Type B pancreatic cell (in vitro differentiated cells): ENCODE results near the gene NTRK2. TPM values are rescaled to one million over a fixed set of nuclear protein-coding genes. Genes with fewer than 3 reads are reported as not detected.

Source experiments
- DNase-seq: peaks from one replicate; pipeline ENCODE4 v3.0.0; 2021; ENCODE audit warnings: mixed read lengths; ENCODE audit not compliant: unreplicated experiment; ENCODE audit errors: extremely low spot score
- H3K27ac Mint-ChIP-seq: 2 replicates; pipeline ENCODE4 v1.8.0; 2021; ENCODE audit warnings: mild to moderate bottlenecking, mixed read lengths
- H3K27me3 Mint-ChIP-seq: 2 replicates; pipeline ENCODE4 v1.8.0; 2021; ENCODE audit warnings: mixed read lengths
- H3K36me3 Mint-ChIP-seq: 2 replicates; pipeline ENCODE4 v1.8.0; 2021; ENCODE audit warnings: mixed read lengths
- H3K4me1 Mint-ChIP-seq: one replicate; pipeline ENCODE4 v1.8.0; 2021; ENCODE audit warnings: mixed read lengths; ENCODE audit not compliant: unreplicated experiment
- H3K4me3 Mint-ChIP-seq: 2 replicates; pipeline ENCODE4 v1.8.0; 2021; ENCODE audit warnings: mild to moderate bottlenecking, mixed read lengths
- H3K9me3 Mint-ChIP-seq: 2 replicates; pipeline ENCODE4 v1.8.0; 2021; ENCODE audit warnings: mixed read lengths
- total RNA-seq: library from RNA; stranded (reverse); gene quantifications from 2 replicates; pipeline ENCODE4 v1.2.1, GENCODE V29; 2021; ENCODE audit warnings: low replicate concordance
- TF ChIP-seq, protein P1 (sequence below): fragments of 200-600 bp; sonication (generic); conservative IDR thresholded peaks from 2 replicates; pipeline ENCODE4 v1.5.0; 2021; ENCODE audit warnings: antibody characterized with exemption, mild to moderate bottlenecking

The NTRK2 gene
- total RNA-seq, 1 donor from 2014 or later, result 122 TPM

DNA sequence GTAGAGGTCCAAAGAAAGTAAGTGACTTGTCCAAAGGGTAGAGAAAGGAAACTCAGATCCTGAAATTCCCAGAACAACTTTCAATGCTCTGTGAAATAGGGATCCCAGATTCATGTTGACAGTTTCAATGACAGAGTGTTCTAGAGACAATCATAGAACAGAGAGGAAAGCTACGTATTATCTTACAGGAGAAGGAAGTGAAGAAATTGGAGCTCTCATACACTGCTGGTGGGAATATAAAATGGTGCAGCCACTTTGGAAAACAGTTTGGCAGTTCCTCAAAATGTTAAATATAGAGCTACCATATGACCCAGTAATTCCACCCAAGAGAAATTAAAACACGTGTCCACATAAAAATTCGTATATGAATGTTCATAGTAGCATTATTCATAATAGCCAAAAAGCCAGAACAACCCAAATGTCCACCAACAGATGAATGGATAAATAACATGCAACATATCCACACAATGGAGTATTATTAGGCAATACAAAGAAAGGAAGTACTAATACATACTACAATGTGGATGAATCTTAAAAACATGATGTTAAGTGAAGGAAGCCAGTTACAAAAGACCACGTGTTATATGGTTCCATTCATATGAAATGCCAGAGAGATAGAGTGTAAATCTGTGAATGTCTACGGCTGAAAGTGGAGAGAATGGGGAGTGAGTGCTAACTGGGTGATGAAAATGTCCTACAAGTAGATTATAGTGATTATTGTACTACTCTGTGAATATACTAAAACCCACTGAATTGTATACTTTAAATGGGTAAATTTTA, 197.1 kb downstream of the NTRK2 start:
- peaks cover 11% of the 10 kb centered on the region for H3K27me3 Mint-ChIP-seq
- DNase-seq, result no peak
- peaks cover 19% of the 10 kb centered on the region for H3K4me1 Mint-ChIP-seq
- peaks cover 3% of the 10 kb centered on the region for H3K36me3 Mint-ChIP-seq
- no peak overlapping the region for H3K27ac Mint-ChIP-seq
- H3K4me3 Mint-ChIP-seq, result no peak overlapping the region
- TF ChIP-seq, protein P1, sequence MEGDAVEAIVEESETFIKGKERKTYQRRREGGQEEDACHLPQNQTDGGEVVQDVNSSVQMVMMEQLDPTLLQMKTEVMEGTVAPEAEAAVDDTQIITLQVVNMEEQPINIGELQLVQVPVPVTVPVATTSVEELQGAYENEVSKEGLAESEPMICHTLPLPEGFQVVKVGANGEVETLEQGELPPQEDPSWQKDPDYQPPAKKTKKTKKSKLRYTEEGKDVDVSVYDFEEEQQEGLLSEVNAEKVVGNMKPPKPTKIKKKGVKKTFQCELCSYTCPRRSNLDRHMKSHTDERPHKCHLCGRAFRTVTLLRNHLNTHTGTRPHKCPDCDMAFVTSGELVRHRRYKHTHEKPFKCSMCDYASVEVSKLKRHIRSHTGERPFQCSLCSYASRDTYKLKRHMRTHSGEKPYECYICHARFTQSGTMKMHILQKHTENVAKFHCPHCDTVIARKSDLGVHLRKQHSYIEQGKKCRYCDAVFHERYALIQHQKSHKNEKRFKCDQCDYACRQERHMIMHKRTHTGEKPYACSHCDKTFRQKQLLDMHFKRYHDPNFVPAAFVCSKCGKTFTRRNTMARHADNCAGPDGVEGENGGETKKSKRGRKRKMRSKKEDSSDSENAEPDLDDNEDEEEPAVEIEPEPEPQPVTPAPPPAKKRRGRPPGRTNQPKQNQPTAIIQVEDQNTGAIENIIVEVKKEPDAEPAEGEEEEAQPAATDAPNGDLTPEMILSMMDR, result no peak
- H3K9me3 Mint-ChIP-seq, result peaks cover 3% of the 10 kb centered on the region

DNA sequence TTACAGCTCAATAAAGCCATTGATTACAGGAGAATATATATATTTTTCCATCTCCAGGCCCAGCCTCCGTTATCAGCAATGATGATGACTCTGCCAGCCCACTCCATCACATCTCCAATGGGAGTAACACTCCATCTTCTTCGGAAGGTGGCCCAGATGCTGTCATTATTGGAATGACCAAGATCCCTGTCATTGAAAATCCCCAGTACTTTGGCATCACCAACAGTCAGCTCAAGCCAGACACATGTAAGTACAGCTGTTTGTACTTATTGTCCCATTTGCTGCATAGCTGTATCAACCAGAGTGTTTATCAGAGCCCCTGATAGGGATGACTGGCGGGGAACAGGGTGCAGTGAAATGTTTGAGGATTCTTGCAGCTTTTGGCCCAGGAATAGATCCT, 197.7 kb downstream of the NTRK2 start:
- TF ChIP-seq, protein P1, result no peak
- peaks cover 11% of the 10 kb centered on the region for H3K27me3 Mint-ChIP-seq
- no peak overlapping the region for H3K4me3 Mint-ChIP-seq
- no peak for DNase-seq
- H3K9me3 Mint-ChIP-seq, result peaks cover 3% of the 10 kb centered on the region
- peaks cover 3% of the 10 kb centered on the region for H3K36me3 Mint-ChIP-seq
- H3K27ac Mint-ChIP-seq, result no peak overlapping the region
- peaks cover 23% of the 10 kb centered on the region for H3K4me1 Mint-ChIP-seq

DNA sequence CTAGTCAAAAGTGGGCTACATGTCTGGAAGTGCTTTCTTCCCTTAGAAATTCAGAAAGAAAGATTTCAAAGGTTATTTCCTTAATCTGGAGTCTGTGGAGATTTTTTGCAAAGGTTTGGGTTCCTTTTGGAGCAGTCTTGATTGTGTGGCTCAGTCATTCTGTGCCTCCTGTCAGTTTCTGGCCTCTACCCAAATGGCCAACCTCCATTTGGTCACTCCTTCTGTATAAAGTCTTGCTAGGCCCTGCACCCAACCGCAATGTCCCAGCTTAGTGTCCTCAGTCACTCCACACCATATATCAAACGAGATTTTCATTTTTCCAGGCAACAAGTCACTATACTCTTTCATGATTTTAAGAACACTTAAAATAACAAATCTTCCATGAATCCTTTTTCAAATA, 199.6 kb downstream of the NTRK2 start:
- peaks cover 3% of the 10 kb centered on the region for H3K9me3 Mint-ChIP-seq
- no peak for DNase-seq
- peaks cover 8% of the 10 kb centered on the region for H3K27me3 Mint-ChIP-seq
- peaks cover 20% of the 10 kb centered on the region for H3K4me1 Mint-ChIP-seq
- H3K27ac Mint-ChIP-seq, result no peak overlapping the region
- TF ChIP-seq, protein P1, result no peak
- no peak overlapping the region for H3K4me3 Mint-ChIP-seq
- peaks cover 3% of the 10 kb centered on the region for H3K36me3 Mint-ChIP-seq

DNA sequence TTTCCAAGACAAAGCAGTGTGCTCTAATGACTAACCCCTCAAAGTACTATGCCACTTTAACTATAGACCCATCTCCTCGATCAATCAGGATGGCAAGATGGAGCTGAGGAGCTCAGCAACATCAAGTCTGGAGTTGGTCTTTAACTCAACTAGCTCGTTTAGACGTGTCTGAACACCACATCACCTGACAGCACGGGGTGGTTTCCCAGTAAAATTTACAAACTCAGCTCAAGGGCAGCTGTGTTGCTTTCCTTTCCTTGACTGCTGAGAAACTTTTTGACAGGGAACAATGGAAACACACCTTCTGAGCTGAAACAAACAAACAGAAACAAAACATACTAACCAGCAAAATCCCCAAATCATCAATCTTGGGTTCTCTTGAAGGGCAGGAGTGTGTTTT, 202.5 kb downstream of the NTRK2 start:
- Mint-ChIP-seq H3K27ac (no peak overlapping the region), H3K27me3 (peaks cover 5% of the 10 kb centered on the region), H3K4me3 (no peak overlapping the region), H3K36me3 (peaks cover 3% of the 10 kb centered on the region), H3K4me1 (peaks cover 21% of the 10 kb centered on the region), H3K9me3 (peaks cover 3% of the 10 kb centered on the region)
- no peak for DNase-seq
- TF ChIP-seq, protein P1, result no peak

DNA sequence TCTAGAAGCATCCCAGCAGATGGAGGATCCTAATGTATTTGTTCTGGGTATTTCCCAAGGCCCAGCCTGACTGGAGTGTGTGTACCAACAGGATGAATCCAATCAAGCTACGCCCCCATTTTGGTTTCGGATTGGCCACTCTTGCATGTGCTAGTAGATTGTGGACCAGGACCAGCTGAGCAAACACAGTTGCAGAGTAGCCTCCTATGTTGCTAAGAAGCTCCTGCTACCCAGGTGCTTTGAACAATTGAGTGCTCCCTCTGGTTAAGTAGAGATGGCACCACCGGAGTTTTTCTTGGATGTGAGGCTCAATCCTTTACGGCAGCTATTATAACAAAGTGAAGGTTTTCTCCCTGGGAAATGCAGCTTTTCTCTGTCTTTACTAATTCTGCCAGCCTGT, 204.5 kb downstream of the NTRK2 start:
- Mint-ChIP-seq H3K4me1 (peaks cover 21% of the 10 kb centered on the region), H3K27ac (no peak overlapping the region), H3K4me3 (no peak overlapping the region), H3K27me3 (peaks cover 5% of the 10 kb centered on the region), H3K9me3 (no peaks in the 10 kb centered on the region), H3K36me3 (no peaks in the 10 kb centered on the region)
- DNase-seq, result no peak
- TF ChIP-seq, protein P1, result no peak
